PFSK-1 (cell line): Measurements from ENCODE around the gene KSR1.

Source experiments
- POLR2AphosphoS5 ChIP-seq: IDR thresholded peaks from 2 replicates; pipeline ENCODE4 v1.6.1; 2012; ENCODE audit warnings: low read depth, mild to moderate bottlenecking, control low read depth, low read length, moderate library complexity
- SIN3A ChIP-seq: IDR thresholded peaks from 2 replicates; pipeline ENCODE4 v1.6.1; 2012; ENCODE audit warnings: mild to moderate bottlenecking, low read length, moderate library complexity, borderline replicate concordance; ENCODE audit not compliant: insufficient read depth
- TF ChIP-seq, protein P1 (sequence below), 2 experiments: IDR thresholded peaks; 2 replicates each; pipeline versions ENCODE4 v1.6.1 to v1.8.0; 2011 to 2012; ENCODE audit warnings: low read depth in 2 of 2, low read length in 2 of 2, control low read depth in 1 of 2, inconsistent platforms in 1 of 2, mild to moderate bottlenecking in 1 of 2, moderate library complexity in 1 of 2; ENCODE audit not compliant: insufficient read depth in 1 of 2

DNA sequence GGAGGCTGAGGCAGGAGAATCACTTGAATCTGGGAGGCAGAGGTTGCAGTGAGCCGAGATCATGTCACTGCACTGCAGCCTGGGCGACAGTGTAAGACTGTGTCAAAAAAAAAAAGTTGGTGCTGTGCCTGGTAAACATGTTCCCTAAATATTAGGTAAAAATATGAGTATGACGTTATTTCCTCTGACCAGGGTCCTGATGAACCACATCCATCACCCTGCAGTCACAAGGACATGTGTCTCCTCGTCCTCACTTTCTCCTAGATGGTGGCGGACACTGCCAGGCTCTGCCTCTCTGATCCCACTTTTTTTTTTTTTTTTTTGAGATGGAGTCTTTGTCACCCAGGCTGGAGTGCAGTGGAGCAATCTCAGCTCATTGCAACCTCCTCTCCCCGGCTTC lies 203.4 kb downstream of the KSR1 start:
- TF ChIP-seq, protein P1, sequence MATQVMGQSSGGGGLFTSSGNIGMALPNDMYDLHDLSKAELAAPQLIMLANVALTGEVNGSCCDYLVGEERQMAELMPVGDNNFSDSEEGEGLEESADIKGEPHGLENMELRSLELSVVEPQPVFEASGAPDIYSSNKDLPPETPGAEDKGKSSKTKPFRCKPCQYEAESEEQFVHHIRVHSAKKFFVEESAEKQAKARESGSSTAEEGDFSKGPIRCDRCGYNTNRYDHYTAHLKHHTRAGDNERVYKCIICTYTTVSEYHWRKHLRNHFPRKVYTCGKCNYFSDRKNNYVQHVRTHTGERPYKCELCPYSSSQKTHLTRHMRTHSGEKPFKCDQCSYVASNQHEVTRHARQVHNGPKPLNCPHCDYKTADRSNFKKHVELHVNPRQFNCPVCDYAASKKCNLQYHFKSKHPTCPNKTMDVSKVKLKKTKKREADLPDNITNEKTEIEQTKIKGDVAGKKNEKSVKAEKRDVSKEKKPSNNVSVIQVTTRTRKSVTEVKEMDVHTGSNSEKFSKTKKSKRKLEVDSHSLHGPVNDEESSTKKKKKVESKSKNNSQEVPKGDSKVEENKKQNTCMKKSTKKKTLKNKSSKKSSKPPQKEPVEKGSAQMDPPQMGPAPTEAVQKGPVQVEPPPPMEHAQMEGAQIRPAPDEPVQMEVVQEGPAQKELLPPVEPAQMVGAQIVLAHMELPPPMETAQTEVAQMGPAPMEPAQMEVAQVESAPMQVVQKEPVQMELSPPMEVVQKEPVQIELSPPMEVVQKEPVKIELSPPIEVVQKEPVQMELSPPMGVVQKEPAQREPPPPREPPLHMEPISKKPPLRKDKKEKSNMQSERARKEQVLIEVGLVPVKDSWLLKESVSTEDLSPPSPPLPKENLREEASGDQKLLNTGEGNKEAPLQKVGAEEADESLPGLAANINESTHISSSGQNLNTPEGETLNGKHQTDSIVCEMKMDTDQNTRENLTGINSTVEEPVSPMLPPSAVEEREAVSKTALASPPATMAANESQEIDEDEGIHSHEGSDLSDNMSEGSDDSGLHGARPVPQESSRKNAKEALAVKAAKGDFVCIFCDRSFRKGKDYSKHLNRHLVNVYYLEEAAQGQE (IDR thresholded peaks at IDR 0.05; ENCODE audit: insufficient read depth in 1 of 2, low read depth in 2 of 2, low read length in 2 of 2) = peak in 1 of 2 experiments; percentile 77; a peak in 2 of 4 replicates
- TF ChIP-seq POLR2AphosphoS5 (no peak), SIN3A (no peak)
